Stimulated activated CD8-positive, alpha-beta memory T cell treated with anti-CD3 and anti-CD28 coated beads, Interleukin-2, amount 100 ng/mL, for 1 hour (primary cell): Measurements from ENCODE around the gene TBCE.

Experiments used
- DNase-seq, 2 donors: peaks; one replicate each; pipeline ENCODE4 v3.0.0-alpha.2; 2020; ENCODE audit warnings: low read depth in 2 of 2

The TBCE gene, protein sequence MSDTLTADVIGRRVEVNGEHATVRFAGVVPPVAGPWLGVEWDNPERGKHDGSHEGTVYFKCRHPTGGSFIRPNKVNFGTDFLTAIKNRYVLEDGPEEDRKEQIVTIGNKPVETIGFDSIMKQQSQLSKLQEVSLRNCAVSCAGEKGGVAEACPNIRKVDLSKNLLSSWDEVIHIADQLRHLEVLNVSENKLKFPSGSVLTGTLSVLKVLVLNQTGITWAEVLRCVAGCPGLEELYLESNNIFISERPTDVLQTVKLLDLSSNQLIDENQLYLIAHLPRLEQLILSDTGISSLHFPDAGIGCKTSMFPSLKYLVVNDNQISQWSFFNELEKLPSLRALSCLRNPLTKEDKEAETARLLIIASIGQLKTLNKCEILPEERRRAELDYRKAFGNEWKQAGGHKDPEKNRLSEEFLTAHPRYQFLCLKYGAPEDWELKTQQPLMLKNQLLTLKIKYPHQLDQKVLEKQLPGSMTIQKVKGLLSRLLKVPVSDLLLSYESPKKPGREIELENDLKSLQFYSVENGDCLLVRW

DNA sequence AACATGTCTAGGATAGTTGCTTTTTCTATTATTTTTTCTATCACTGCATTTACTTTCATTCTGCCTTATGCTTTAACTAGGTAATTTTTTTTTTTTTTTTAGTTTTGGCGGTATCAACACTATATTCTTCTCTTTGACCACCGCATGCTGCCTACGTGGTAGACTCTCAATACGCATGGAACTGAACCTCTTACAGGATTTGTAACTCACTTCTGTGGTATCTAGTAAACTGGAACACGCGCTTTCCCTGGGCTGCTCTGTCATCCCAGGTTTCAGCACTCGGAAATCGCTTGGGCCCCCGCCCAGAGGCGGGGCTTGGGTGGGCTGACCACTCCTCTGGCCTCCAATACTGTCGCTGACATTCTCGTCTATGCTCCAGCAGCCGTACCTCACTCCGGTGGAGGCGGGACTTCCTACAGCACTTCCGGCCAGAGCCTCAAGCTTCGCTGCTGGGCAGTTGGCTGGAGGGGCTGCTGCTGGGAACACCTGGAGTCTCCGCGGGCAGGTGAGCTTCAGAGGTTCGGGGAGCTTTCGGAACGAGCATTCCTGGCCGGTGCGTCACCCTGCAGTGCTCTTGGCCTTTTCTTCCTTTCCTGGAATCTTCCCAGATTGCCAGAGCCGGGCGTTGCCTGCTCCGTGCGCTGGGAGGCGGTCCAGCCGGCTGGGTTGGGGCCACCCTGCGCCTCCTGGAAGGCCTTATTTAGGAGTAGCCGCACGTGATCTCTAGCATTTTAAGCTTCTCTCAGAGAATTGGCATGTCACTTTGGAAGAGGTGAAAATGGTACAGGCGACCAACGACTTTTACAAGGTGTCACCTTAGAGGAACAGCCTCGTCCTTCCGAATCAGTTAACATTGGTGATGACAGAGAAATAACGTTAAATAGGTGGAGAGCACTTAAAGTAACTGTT is at the start of gene TBCE:
Gene TBCE (plus strand): TSS at position 428 of the 909 bp plus-strand sequence. CDS start 12,623 bp downstream, outside the sequence.
- DNase-seq = peak; percentile 62 to 68

GRCh38 chr1:235319255-235319654 is 48.0 kb upstream of the TBCE start:
- DNase-seq = no peak

DNA sequence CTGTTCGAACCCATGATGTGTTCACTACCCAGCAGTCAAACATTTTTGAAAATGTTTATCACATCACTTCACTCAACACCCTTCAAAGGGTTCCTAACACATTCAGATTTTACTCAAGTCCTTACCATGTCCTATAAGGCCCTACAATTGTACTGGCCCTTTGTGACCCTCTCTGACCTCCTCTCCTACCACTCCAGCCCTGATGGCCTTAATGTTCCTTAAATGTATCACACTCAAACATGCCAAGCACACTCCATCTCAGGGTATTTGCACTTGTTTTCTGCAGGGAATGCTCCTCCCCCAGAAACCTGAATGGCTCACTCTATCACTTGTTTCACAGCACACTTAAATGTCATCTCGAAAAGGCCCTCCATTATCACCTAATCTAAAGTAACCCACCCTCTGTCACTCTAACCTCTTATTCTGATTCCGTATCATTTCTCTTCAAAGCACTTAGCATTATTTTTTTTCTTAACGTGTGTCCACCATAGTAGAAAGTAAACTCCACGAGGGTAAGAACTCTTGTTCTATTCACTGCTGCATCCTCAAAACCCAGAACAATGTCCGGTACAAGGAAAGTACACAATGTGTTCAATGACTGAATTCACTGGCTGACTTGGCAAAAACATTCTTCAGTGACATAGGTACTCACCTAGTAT is 46.6 kb upstream of the TBCE start:
- no peak for DNase-seq

DNA sequence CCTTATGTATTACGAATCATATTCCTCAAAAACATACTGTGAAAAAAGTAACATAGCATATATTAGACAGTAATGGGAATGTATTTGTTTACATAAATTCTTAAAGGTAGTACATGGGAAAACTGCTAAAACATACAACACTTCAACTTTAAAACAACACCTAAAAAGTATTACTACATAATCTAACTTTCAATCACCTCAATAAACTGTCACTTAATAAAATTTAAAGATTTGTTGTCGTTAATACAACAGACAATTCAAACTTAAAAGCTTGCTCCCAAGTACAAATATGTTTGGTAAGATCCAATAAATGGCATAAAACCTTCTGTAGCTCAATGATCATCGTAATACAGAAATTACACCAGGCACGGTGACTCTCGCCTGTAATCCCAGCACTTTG is 42.9 kb upstream of the TBCE start:
- DNase-seq = no peak

DNA sequence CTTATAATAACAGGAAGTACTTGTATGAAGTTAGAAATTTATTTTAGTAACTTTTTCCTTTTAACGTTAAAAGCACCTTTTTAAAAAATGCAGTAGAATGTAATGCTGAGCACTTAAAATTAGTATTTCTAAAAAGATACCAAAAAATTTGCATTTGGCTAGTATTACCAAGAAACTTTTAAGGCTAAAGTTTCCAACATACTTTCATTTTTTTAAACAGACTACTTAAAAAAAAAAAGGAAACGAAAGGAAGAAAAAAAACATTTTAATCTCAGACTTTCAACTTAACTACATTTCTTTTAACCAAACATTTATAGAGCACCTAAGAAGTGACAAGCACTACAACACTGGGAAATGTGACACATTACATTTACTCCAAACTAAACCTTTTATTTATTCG is 42.1 kb upstream of the TBCE start:
- no peak for DNase-seq

DNA sequence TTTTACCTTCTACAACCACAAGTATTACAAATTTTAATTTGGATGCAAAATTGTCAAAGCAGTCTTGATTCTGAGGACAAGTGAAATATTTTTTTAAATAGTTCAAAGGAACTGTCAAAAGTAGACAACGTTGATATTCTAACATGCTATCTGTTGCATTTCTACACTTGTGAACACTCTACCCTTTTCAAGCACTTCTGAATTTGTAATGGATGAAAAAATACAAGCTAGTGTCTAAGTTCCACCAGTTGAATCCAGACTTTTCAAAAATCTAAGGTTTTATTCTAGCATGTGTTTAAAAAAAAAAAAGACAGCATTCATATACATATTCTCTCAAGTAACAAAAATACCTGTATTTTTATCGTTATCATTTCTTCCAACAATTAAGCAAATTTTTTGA is 41.4 kb upstream of the TBCE start:
- no peak for DNase-seq

GRCh38 chr1:235326719-235327558 is 40.3 kb upstream of the TBCE start:
- DNase-seq = peak; percentile 14 to 30

DNA sequence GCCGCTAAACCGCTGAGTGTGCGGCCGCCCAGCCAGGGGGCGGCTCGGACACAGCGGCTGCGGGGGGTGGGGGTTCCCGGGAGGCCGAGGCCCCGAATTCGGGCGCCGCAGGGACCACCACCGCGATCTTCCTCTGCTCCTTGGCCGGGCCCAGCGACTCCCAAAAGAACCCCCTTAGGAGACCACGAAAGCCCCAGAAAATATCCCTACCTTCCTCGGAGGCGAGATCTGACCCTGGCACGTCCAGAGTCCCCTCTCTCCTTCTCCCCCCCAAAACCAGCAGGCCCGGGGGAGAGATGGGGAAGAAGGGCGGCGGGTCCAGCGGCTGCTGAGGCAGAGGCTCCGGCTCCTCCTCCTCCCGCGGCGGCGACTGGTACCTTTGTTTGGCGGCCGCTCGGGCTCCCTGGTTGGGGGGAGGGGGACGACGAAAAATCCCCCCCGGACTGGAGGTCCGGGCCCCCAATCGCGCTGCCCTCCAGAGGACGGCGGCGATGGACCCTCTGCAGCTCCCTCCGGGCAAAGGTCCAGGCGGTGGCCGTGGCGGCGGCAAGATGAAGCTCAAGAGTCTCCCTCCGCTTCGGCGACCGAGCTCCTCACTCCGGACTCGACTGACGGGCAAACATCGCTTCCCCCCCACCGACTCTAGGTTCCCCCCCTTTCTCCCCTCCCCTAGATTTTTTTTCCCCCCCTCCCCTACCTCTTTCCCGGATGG is 39.5 kb upstream of the TBCE start, which contains the start of gene ARID4B:
Gene ARID4B (minus strand): TSS at position 621 of the 712 bp plus-strand sequence. CDS start 1,260 bp downstream, outside the sequence.
- no peak for DNase-seq

- DNase-seq = peak; percentile 97 to 99
Observed at GRCh38 chr1:235328271-235329138, 38.7 kb upstream of the TBCE start, which contains the start of gene GGPS1. Gene GGPS1 (plus strand): TSS chr1:235328570. CDS start chr1:235335265, 6,695 bp downstream.

GRCh38 chr1:235329139-235329902 is 37.9 kb upstream of the TBCE start:
- DNase-seq = no peak

DNA sequence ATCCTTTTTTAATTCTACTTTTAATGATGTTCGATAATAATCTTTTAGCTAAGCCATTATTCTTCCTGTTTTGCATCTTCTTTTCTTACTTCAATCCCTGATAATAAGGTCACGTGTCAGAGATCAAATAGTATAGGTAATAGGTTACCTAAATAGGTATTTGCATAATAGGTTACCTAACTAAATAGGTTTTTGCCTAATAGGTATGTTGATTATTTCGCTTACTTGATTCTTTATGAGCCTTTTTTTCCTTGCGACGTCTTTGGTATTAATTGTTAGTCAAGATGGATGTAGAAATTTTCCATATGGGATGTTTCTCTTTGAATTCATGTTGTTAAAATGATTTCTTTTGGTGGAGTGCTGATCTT is 36.3 kb upstream of the TBCE start:
- DNase-seq = no peak

DNA sequence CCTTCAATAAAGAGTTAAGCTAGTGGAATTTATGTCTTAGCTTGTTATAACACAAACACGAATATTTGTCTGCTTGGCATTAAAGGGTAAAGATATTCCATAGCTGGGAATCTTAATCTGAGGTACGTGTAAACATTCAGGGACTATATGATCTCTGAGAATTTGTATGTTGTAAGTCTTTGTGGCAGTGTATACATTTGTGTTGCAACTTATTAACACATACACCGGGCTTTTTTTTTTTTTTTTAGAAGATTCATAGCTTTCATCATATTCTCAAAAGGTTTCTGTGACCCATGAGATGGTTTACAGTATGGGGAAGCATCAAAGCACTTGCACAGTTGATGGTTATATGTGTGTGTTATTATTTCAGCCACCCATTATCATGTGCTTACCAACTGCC is 35.8 kb upstream of the TBCE start:
- no peak for DNase-seq

GRCh38 chr1:235336903-235337302 is 30.3 kb upstream of the TBCE start:
- no peak for DNase-seq

GRCh38 chr1:235339746-235340145 is 27.5 kb upstream of the TBCE start:
- DNase-seq = no peak

GRCh38 chr1:235341334-235341733 is 25.9 kb upstream of the TBCE start:
- no peak for DNase-seq

DNA sequence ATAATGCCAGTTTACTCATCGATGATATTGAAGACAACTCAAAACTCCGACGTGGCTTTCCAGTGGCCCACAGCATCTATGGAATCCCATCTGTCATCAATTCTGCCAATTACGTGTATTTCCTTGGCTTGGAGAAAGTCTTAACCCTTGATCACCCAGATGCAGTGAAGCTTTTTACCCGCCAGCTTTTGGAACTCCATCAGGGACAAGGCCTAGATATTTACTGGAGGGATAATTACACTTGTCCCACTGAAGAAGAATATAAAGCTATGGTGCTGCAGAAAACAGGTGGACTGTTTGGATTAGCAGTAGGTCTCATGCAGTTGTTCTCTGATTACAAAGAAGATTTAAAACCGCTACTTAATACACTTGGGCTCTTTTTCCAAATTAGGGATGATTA is 25.2 kb upstream of the TBCE start:
- no peak for DNase-seq

GRCh38 chr1:235342471-235342870 is 24.8 kb upstream of the TBCE start:
- DNase-seq = no peak

DNA sequence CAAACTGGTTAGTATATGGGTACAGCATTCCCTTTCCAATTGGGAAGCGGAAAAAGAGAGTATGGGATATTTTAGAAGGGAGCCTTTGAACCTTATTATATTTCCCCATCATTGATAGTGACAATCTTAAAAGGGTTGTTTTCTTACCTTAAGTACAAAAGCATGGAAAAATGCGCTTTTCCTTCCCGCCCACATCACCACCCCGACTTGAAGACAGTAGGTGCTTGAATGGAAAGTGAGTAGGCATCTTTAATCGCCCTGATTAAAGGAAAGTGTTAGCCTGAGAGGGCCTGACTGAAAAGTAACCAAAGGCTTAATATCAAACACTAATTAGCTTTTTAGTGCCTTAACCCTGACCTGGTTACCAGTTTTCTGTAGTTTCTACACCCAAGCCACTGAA is 23.5 kb upstream of the TBCE start:
- DNase-seq = no peak
